ENCODE data around the gene TMEM52. TPM values are rescaled to one million over a fixed set of nuclear protein-coding genes. Genes with fewer than 3 reads are reported as not detected.

The TMEM52 gene
- total RNA-seq, 1 donor from 2014 or later = 5.4 TPM

DNA sequence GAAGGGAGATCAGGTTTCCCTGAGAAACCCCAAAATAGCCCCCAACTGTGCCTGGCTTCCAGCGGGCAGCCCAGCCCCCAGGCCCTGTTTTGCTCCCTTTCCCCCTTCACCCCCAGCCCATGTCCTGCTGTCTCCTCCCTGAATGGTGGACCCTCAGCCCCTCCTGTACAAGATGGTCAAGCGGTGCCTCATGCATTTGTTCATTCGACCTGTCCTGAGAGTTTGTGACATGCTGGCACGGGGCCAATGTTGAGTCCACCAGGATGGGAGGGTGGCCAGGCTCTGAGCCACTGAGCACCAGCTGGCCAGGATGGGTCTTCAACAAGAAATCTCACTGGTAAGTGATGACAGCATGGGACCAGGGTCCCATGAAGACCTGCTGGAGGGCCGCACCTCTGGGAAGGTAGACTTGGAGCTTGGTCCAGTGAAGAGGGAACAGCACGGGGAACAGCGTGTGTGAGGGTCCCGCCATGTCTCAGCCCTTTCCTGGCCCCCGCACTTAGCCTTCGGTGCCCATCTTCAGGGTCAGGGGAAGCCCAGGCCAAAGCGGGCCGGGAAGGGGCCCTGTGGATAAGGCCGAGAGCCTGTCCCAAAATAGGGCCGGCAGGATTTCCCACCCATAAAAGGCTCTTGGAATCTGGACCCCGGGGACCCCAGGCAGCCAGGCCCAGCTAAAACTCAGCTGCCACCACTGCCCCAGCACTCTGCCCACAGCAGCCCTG lies 3.9 kb downstream of the TMEM52 start, which contains the start of gene CALML6:
Gene CALML6, plus strand, starts transcription at position 290 of the 722 bp plus-strand sequence. Its CDS starts 21 bp downstream, at position 311.
- Mint-ChIP-seq H3K27me3 (ENCODE audit: unreplicated experiment) (peaks cover 4% of the 10 kb centered on the region), H3K36me3 (ENCODE audit: unreplicated experiment) (no peaks in the 10 kb centered on the region), H3K4me1 (ENCODE audit: low read depth, unreplicated experiment) (peaks cover 6% of the 10 kb centered on the region), H3K9me3 (ENCODE audit: unreplicated experiment) (peaks cover 5% of the 10 kb centered on the region), H3K27ac (ENCODE audit: unreplicated experiment) (no peak within 1 kb of the TSS), H3K4me3 (ENCODE audit: unreplicated experiment) (no peak within 1 kb of the TSS)
- TF ChIP-seq, protein P1, sequence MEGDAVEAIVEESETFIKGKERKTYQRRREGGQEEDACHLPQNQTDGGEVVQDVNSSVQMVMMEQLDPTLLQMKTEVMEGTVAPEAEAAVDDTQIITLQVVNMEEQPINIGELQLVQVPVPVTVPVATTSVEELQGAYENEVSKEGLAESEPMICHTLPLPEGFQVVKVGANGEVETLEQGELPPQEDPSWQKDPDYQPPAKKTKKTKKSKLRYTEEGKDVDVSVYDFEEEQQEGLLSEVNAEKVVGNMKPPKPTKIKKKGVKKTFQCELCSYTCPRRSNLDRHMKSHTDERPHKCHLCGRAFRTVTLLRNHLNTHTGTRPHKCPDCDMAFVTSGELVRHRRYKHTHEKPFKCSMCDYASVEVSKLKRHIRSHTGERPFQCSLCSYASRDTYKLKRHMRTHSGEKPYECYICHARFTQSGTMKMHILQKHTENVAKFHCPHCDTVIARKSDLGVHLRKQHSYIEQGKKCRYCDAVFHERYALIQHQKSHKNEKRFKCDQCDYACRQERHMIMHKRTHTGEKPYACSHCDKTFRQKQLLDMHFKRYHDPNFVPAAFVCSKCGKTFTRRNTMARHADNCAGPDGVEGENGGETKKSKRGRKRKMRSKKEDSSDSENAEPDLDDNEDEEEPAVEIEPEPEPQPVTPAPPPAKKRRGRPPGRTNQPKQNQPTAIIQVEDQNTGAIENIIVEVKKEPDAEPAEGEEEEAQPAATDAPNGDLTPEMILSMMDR (IDR thresholded peaks at IDR 0.05; ENCODE audit: partially characterized antibody, unreplicated experiment) = no peak
- peak; percentile 17 for DNase-seq

DNA sequence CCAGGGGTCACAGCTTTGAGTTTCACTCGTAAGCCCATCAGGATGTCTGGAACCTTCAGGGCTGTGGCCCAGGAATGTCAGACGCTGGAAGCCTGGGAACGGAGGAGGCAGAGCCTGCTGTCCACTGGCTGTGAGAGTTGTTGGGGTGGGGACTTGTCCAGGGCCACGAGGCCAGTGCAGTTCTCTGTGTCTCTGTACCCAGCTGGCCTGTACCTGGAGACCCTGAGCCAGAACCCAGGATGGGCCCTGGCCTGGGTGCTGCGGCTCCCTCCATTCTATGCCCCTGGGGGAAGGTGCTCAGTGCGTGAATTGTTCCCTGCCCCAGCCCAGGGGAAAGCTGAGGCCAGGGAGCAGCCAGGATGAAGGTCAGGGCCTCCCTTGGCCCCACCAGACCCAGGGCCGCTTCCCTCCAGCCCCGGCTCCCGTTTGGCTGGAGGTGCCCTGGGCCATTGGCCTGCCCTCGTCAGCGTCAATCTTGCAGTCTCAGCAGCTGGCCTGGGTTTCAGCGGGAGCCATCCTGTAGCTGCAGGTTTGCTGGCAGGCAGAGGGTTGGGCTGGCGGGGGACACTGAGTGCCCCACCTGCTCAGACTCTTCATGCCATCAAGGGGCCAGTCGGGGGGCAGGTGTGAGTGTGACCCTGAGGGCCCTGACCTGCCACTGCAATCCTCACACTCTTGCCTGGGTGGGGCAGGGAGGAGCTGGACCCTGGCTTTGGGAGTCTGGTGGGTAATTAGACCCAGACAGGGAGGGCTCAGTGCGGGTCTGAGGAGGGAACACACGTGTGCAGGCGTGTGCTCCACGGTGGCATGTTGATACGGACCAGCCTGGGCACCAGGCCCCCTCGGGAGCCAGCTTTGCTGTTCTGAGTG lies 4.7 kb downstream of the TMEM52 start:
- Mint-ChIP-seq H3K36me3 (ENCODE audit: unreplicated experiment) (no peaks in the 10 kb centered on the region), H3K9me3 (ENCODE audit: unreplicated experiment) (peaks cover 9% of the 10 kb centered on the region), H3K4me3 (ENCODE audit: unreplicated experiment) (no peak overlapping the region), H3K4me1 (ENCODE audit: low read depth, unreplicated experiment) (peaks cover 9% of the 10 kb centered on the region), H3K27ac (ENCODE audit: unreplicated experiment) (no peak overlapping the region), H3K27me3 (ENCODE audit: unreplicated experiment) (peaks cover 6% of the 10 kb centered on the region)
- peak; percentile 31 for DNase-seq
- TF ChIP-seq, protein P1 (IDR thresholded peaks at IDR 0.05; ENCODE audit: partially characterized antibody, unreplicated experiment) = no peak

DNA sequence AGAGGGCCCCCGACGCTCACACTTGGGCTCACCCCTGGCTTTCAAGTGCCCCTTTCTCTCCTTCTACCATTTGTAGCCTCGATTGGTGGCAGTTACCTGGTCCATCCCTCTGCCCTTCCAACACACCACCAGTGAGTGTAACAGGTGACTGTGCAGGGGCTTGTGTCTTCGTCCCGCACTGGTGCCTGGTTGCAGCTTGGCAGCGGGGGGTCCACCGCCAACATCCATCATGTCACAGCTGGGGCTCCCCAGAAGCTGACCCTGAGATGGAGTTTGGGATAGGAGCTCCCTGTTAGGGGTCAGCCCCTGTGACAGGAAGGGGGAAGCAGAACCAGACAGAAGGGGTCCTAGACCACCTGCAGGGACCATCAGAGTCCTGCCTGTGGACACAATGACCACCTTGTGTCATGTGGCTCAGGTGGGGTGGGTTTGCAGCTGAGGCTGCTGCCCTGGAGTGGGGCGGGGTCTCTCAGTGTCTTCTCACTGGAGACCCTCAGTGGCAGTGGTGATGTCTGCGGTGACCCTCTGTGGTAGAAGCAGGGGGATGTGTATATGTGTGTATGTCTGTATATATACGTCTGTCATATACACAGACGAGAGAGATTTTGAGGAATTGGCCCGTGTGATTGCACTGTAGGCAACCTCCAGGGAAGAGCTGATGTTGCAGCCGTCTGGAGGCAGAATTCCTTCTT lies 7.6 kb downstream of the TMEM52 start:
- Mint-ChIP-seq H3K27me3 (ENCODE audit: unreplicated experiment) (peaks cover 6% of the 10 kb centered on the region), H3K36me3 (ENCODE audit: unreplicated experiment) (no peaks in the 10 kb centered on the region), H3K4me3 (ENCODE audit: unreplicated experiment) (peak overlapping the region; percentile 55), H3K27ac (ENCODE audit: unreplicated experiment) (no peak overlapping the region), H3K4me1 (ENCODE audit: low read depth, unreplicated experiment) (peaks cover 9% of the 10 kb centered on the region), H3K9me3 (ENCODE audit: unreplicated experiment) (peaks cover 9% of the 10 kb centered on the region)
- TF ChIP-seq, protein P1 (IDR thresholded peaks at IDR 0.05; ENCODE audit: partially characterized antibody, unreplicated experiment) = no peak
- DNase-seq = peak; percentile 13

GRCh38 chr1:1910651-1911331 lies 8.3 kb downstream of the TMEM52 start:
- H3K27ac Mint-ChIP-seq (ENCODE audit: unreplicated experiment) = no peak overlapping the region
- no peak for DNase-seq

More at GRCh38 chr1:1910651-1911331, 8.3 kb downstream of the TMEM52 start:
- H3K4me1 Mint-ChIP-seq (ENCODE audit: low read depth, unreplicated experiment) = peaks cover 14% of the 10 kb centered on the region
- peaks cover 9% of the 10 kb centered on the region for H3K9me3 Mint-ChIP-seq (ENCODE audit: unreplicated experiment)
- no peak overlapping the region for H3K4me3 Mint-ChIP-seq (ENCODE audit: unreplicated experiment)
- TF ChIP-seq, protein P1 (IDR thresholded peaks at IDR 0.05; ENCODE audit: partially characterized antibody, unreplicated experiment) = no peak
- H3K36me3 Mint-ChIP-seq (ENCODE audit: unreplicated experiment) = no peaks in the 10 kb centered on the region
- peaks cover 8% of the 10 kb centered on the region for H3K27me3 Mint-ChIP-seq (ENCODE audit: unreplicated experiment)

All from glutamatergic neuron (in vitro differentiated cells).